OCI-LY1 (cell line): ENCODE data around the gene KIF17.

Experiments used
- CTCF ChIP-seq: fragments of 200-600 bp; sonication (generic), shearing (Covaris generic); IDR thresholded peaks from 2 replicates; pipeline ENCODE4 v1.5.1; 2017; ENCODE audit warnings: mild to moderate bottlenecking, antibody characterized with exemption, low read length, moderate library complexity, mixed read lengths
- EZH2 ChIP-seq: fragments of 200-600 bp; sonication (generic), shearing (Covaris generic); IDR thresholded peaks from 2 replicates; pipeline ENCODE4 v1.8.0; 2017; ENCODE audit warnings: borderline replicate concordance, mixed run types, mild to moderate bottlenecking, antibody characterized with exemption, low read length, moderate library complexity, mixed read lengths

GRCh38 chr1:20654104-20654690 lies 63.6 kb downstream of the KIF17 start:
- no peak for TF ChIP-seq CTCF
- TF ChIP-seq EZH2: no peak
